Measurements from ENCODE around the gene IL17RA. TPM values are rescaled to one million over a fixed set of nuclear protein-coding genes. Genes with fewer than 3 reads are reported as not detected.

Gene IL17RA
- total RNA-seq, 1 experiment from 2014 or later = 12.1 TPM

- no peaks in the 10 kb centered on the region for H3K4me1 ChIP-seq (ENCODE audit: insufficient read depth, low read length, poor library complexity, severe bottlenecking)
- no peaks in the 10 kb centered on the region for H3K27me3 ChIP-seq (replicated peaks; ENCODE audit: insufficient read depth, low read depth, low read length, poor library complexity)
- TF ChIP-seq CTCF (conservative IDR thresholded peaks at IDR 0.05; ENCODE audit: low read depth, low read length) = no peak
- no peak for TF ChIP-seq EZH2 (IDR thresholded peaks at IDR 0.05; ENCODE audit: borderline replicate concordance, low read depth, low read length, poor library complexity, severe bottlenecking)
- DNase-seq (ENCODE audit: low spot score) = no peak
- POLR2A ChIA-PET (ENCODE audit: low non-redundant PET) = no interaction called here
- no TSS peak for BruUV-seq (replicated peaks)
- peaks cover 45% of the 10 kb centered on the region for H3K36me3 ChIP-seq (ENCODE audit: insufficient read depth, low read length, poor library complexity, severe bottlenecking)
- no peak overlapping the region for H3K27ac ChIP-seq (ENCODE audit: low read depth, low read length, poor library complexity, severe bottlenecking)
- no peak overlapping the region for H3K4me3 ChIP-seq (ENCODE audit: low read depth, low read length, poor library complexity, severe bottlenecking)
- CTCF ChIA-PET = no interaction called here
- intact Hi-C loops (cut with micrococcal nuclease; ENCODE audit: unreplicated experiment) = no loop called here
- H3K9me3 ChIP-seq (ENCODE audit: low read depth, low read length, poor library complexity, severe bottlenecking) = no peaks in the 10 kb centered on the region
These were observed 53.7 kb downstream of the IL17RA start for GRCh38 chr22:17138513-17138912.

GRCh38 chr22:17140022-17140421 lies 55.2 kb downstream of the IL17RA start:
- Histone ChIP-seq H3K4me1 (ENCODE audit: insufficient read depth, low read length, poor library complexity, severe bottlenecking) (no peaks in the 10 kb centered on the region), H3K9me3 (ENCODE audit: low read depth, low read length, poor library complexity, severe bottlenecking) (no peaks in the 10 kb centered on the region), H3K27me3 (replicated peaks; ENCODE audit: insufficient read depth, low read depth, low read length, poor library complexity) (no peaks in the 10 kb centered on the region), H3K27ac (ENCODE audit: low read depth, low read length, poor library complexity, severe bottlenecking) (no peak overlapping the region), H3K4me3 (ENCODE audit: low read depth, low read length, poor library complexity, severe bottlenecking) (no peak overlapping the region), H3K36me3 (ENCODE audit: insufficient read depth, low read length, poor library complexity, severe bottlenecking) (peaks cover 47% of the 10 kb centered on the region)
- no TSS peak for BruUV-seq (replicated peaks)
- POLR2A ChIA-PET (ENCODE audit: low non-redundant PET) = no interaction called here
- intact Hi-C loops (cut with micrococcal nuclease; ENCODE audit: unreplicated experiment) = no loop called here
- CTCF ChIA-PET = no interaction called here
- DNase-seq (ENCODE audit: low spot score) = no peak
- no peak for TF ChIP-seq CTCF (conservative IDR thresholded peaks at IDR 0.05; ENCODE audit: low read depth, low read length)
- TF ChIP-seq EZH2 (IDR thresholded peaks at IDR 0.05; ENCODE audit: borderline replicate concordance, low read depth, low read length, poor library complexity, severe bottlenecking) = no peak

DNA sequence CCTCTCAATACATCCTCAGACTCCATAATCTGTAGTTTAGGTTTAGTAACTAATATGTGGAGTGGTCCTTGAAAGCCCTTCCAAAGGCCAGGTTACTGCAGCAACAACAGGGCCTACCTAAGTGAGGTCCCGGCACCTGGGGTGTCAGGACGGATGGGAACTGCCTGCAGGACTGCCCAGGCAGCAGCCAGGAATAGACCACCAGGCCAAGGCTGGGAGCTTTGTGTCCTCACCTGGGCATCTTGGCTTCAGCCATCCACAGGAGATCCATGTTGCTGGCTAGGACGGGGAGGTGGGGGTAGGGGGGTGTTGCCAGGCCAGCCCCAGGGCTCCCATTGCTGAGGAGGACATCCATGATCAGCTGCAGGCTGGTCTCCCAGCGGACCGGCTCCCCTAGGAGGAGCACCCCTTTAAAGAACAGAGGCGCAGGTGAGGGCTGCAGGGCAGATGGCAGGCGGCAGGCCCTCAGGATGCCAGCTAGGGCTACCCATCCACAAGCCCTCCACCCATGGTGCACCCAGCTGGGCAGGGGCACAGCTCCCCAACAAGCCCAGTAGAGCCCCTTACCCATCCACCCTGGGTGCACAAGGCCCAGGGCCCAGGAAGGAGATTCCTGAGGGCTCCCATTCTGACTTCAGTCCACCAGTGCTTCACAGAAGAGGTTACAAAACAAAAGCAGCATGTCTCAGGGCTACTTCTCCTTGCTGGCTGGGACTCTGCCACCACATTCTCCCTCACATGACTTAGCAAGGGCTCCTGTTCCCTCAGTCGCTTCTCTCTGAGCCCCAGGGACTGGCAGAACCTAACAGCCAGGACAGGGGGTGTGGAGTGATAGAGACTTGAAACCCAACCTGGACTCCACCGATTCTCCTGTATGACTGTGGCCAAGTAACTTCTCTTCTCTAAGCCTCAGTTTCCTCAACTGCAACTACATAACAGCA lies 56.3 kb downstream of the IL17RA start:
- Histone ChIP-seq H3K27ac (ENCODE audit: low read depth, low read length, poor library complexity, severe bottlenecking) (no peak overlapping the region), H3K9me3 (ENCODE audit: low read depth, low read length, poor library complexity, severe bottlenecking) (no peaks in the 10 kb centered on the region), H3K4me1 (ENCODE audit: insufficient read depth, low read length, poor library complexity, severe bottlenecking) (no peaks in the 10 kb centered on the region), H3K36me3 (ENCODE audit: insufficient read depth, low read length, poor library complexity, severe bottlenecking) (peaks cover 47% of the 10 kb centered on the region), H3K4me3 (ENCODE audit: low read depth, low read length, poor library complexity, severe bottlenecking) (no peak overlapping the region), H3K27me3 (replicated peaks; ENCODE audit: insufficient read depth, low read depth, low read length, poor library complexity) (no peaks in the 10 kb centered on the region)
- ChIA-PET CTCF (no interaction called here), POLR2A (ENCODE audit: low non-redundant PET) (no interaction called here)
- BruUV-seq (replicated peaks) = no TSS peak
- intact Hi-C loops (cut with micrococcal nuclease; ENCODE audit: unreplicated experiment) = no loop called here
- TF ChIP-seq CTCF (conservative IDR thresholded peaks at IDR 0.05; ENCODE audit: low read depth, low read length) = no peak
- TF ChIP-seq EZH2 (IDR thresholded peaks at IDR 0.05; ENCODE audit: borderline replicate concordance, low read depth, low read length, poor library complexity, severe bottlenecking) = no peak
- no peak for DNase-seq (ENCODE audit: low spot score)
